ENCODE results near the gene PECR.
A peak's percentile ranks its signal among the peaks of the same experiment; 100 is the strongest.

PECR gene

GRCh38 chr2:216114382-216114713 lies 32.7 kb upstream of the PECR start:
- Histone ChIP-seq H3K4me3 (ENCODE audit: extremely low read depth, insufficient read depth, low read length, poor library complexity, severe bottlenecking) (no peak overlapping the region), H3K4me1 (ENCODE audit: control insufficient read depth, insufficient read depth, low read length, poor library complexity, severe bottlenecking) (peaks cover 18% of the 10 kb centered on the region), H3K36me3 (ENCODE audit: control insufficient read depth, insufficient read depth, low read length) (peaks cover 81% of the 10 kb centered on the region), H3K27ac (ENCODE audit: low read depth, low read length, severe bottlenecking) (no peak overlapping the region), H3K9me3 (ENCODE audit: control insufficient read depth, low read length) (no peaks in the 10 kb centered on the region)
- 36 to 50% methylated on average over 4 of the region's 4 CpGs for WGBS, 2 experiments (ENCODE audit: insufficient coverage in 2 of 2)

- Histone ChIP-seq H3K4me3 (ENCODE audit: extremely low read depth, insufficient read depth, low read length, poor library complexity, severe bottlenecking) (no peak overlapping the region), H3K27ac (ENCODE audit: low read depth, low read length, severe bottlenecking) (no peak overlapping the region), H3K4me1 (ENCODE audit: control insufficient read depth, insufficient read depth, low read length, poor library complexity, severe bottlenecking) (peaks cover 18% of the 10 kb centered on the region), H3K36me3 (ENCODE audit: control insufficient read depth, insufficient read depth, low read length) (peaks cover 73% of the 10 kb centered on the region), H3K9me3 (ENCODE audit: control insufficient read depth, low read length) (no peaks in the 10 kb centered on the region)
- WGBS, 2 experiments (ENCODE audit: insufficient coverage in 2 of 2): 91 to 93% methylated on average over 2 to 3 of the region's 3 CpGs
Measured at GRCh38 chr2:216113572-216113971, 32.0 kb upstream of the PECR start.

GRCh38 chr2:216112926-216113325 lies 31.3 kb upstream of the PECR start:
- WGBS, 2 experiments (ENCODE audit: insufficient coverage in 2 of 2): 94 to 100% methylated on average over 2 to 3 of the region's 4 CpGs
- Histone ChIP-seq H3K36me3 (ENCODE audit: control insufficient read depth, insufficient read depth, low read length) (peaks cover 67% of the 10 kb centered on the region), H3K27ac (ENCODE audit: low read depth, low read length, severe bottlenecking) (no peak overlapping the region), H3K9me3 (ENCODE audit: control insufficient read depth, low read length) (no peaks in the 10 kb centered on the region), H3K4me3 (ENCODE audit: extremely low read depth, insufficient read depth, low read length, poor library complexity, severe bottlenecking) (no peak overlapping the region), H3K4me1 (ENCODE audit: control insufficient read depth, insufficient read depth, low read length, poor library complexity, severe bottlenecking) (peaks cover 21% of the 10 kb centered on the region)

GRCh38 chr2:216111122-216111521 lies 29.5 kb upstream of the PECR start:
- Histone ChIP-seq H3K27ac (ENCODE audit: low read depth, low read length, severe bottlenecking) (peak overlapping the region; percentile 6), H3K36me3 (ENCODE audit: control insufficient read depth, insufficient read depth, low read length) (peaks cover 49% of the 10 kb centered on the region), H3K4me3 (ENCODE audit: extremely low read depth, insufficient read depth, low read length, poor library complexity, severe bottlenecking) (peak overlapping the region; percentile 94), H3K4me1 (ENCODE audit: control insufficient read depth, insufficient read depth, low read length, poor library complexity, severe bottlenecking) (peaks cover 14% of the 10 kb centered on the region), H3K9me3 (ENCODE audit: control insufficient read depth, low read length) (no peaks in the 10 kb centered on the region)
- WGBS, 2 experiments (ENCODE audit: insufficient coverage in 2 of 2): 90 to 98% methylated on average over 5 of the region's 7 CpGs

- H3K4me3 ChIP-seq (ENCODE audit: extremely low read depth, insufficient read depth, low read length, poor library complexity, severe bottlenecking): peak overlapping the region; percentile 94
- peak overlapping the region; percentile 6 for H3K27ac ChIP-seq (ENCODE audit: low read depth, low read length, severe bottlenecking)
- peaks cover 14% of the 10 kb centered on the region for H3K4me1 ChIP-seq (ENCODE audit: control insufficient read depth, insufficient read depth, low read length, poor library complexity, severe bottlenecking)
- H3K36me3 ChIP-seq (ENCODE audit: control insufficient read depth, insufficient read depth, low read length): peaks cover 45% of the 10 kb centered on the region
- H3K9me3 ChIP-seq (ENCODE audit: control insufficient read depth, low read length): no peaks in the 10 kb centered on the region
- WGBS, 2 experiments (ENCODE audit: insufficient coverage in 2 of 2): no CpG with 5 or more reads among the region's 1 CpG
Measured at GRCh38 chr2:216110620-216111019, 29.0 kb upstream of the PECR start.

GRCh38 chr2:216109962-216110614 lies 28.5 kb upstream of the PECR start:
- Histone ChIP-seq H3K27ac (ENCODE audit: low read depth, low read length, severe bottlenecking) (peak overlapping the region; percentile 82), H3K4me1 (ENCODE audit: control insufficient read depth, insufficient read depth, low read length, poor library complexity, severe bottlenecking) (peaks cover 14% of the 10 kb centered on the region), H3K9me3 (ENCODE audit: control insufficient read depth, low read length) (no peaks in the 10 kb centered on the region), H3K36me3 (ENCODE audit: control insufficient read depth, insufficient read depth, low read length) (peaks cover 42% of the 10 kb centered on the region), H3K4me3 (ENCODE audit: extremely low read depth, insufficient read depth, low read length, poor library complexity, severe bottlenecking) (peak overlapping the region; percentile 94)
- WGBS, 2 experiments (ENCODE audit: insufficient coverage in 2 of 2): 0 to 26% methylated on average over 2 to 4 of the region's 10 CpGs

- 0 to 1% methylated on average over 39 to 46 of the region's 57 CpGs for WGBS, 2 experiments (ENCODE audit: insufficient coverage in 2 of 2)
- peak within 1 kb of the TSS; percentile 82 for H3K27ac ChIP-seq (ENCODE audit: low read depth, low read length, severe bottlenecking)
- peak within 1 kb of the TSS; percentile 94 for H3K4me3 ChIP-seq (ENCODE audit: extremely low read depth, insufficient read depth, low read length, poor library complexity, severe bottlenecking)
- H3K9me3 ChIP-seq (ENCODE audit: control insufficient read depth, low read length): no peaks in the 10 kb centered on the region
- peaks cover 38% of the 10 kb centered on the region for H3K36me3 ChIP-seq (ENCODE audit: control insufficient read depth, insufficient read depth, low read length)
- H3K4me1 ChIP-seq (ENCODE audit: control insufficient read depth, insufficient read depth, low read length, poor library complexity, severe bottlenecking): peaks cover 14% of the 10 kb centered on the region
Measured at GRCh38 chr2:216108967-216109921, 27.6 kb upstream of the PECR start, which contains the start of gene XRCC5. XRCC5 (plus strand) TSS chr2:216109348; CDS start chr2:216109437, 89 bp downstream.

- peaks cover 14% of the 10 kb centered on the region for H3K4me1 ChIP-seq (ENCODE audit: control insufficient read depth, insufficient read depth, low read length, poor library complexity, severe bottlenecking)
- no peaks in the 10 kb centered on the region for H3K9me3 ChIP-seq (ENCODE audit: control insufficient read depth, low read length)
- H3K36me3 ChIP-seq (ENCODE audit: control insufficient read depth, insufficient read depth, low read length): peaks cover 30% of the 10 kb centered on the region
- H3K4me3 ChIP-seq (ENCODE audit: extremely low read depth, insufficient read depth, low read length, poor library complexity, severe bottlenecking): peak overlapping the region; percentile 94
- 63 to 70% methylated on average over 4 of the region's 6 CpGs for WGBS, 2 experiments (ENCODE audit: insufficient coverage in 2 of 2)
- peak overlapping the region; percentile 44 for H3K27ac ChIP-seq (ENCODE audit: low read depth, low read length, severe bottlenecking)
Measured at GRCh38 chr2:216108310-216108966, 26.8 kb upstream of the PECR start.

- 31 to 38% methylated on average over 6 of the region's 13 CpGs for WGBS, 2 experiments (ENCODE audit: insufficient coverage in 2 of 2)
- H3K4me1 ChIP-seq (ENCODE audit: control insufficient read depth, insufficient read depth, low read length, poor library complexity, severe bottlenecking): peaks cover 14% of the 10 kb centered on the region
- H3K27ac ChIP-seq (ENCODE audit: low read depth, low read length, severe bottlenecking): peak overlapping the region; percentile 38
- H3K9me3 ChIP-seq (ENCODE audit: control insufficient read depth, low read length): no peaks in the 10 kb centered on the region
- no peak overlapping the region for H3K4me3 ChIP-seq (ENCODE audit: extremely low read depth, insufficient read depth, low read length, poor library complexity, severe bottlenecking)
- H3K36me3 ChIP-seq (ENCODE audit: control insufficient read depth, insufficient read depth, low read length): peaks cover 25% of the 10 kb centered on the region
Measured at GRCh38 chr2:216107760-216108159, 26.2 kb upstream of the PECR start.

- WGBS, 2 experiments (ENCODE audit: insufficient coverage in 2 of 2): 95 to 100% methylated on average over 1 to 4 of the region's 8 CpGs
- Histone ChIP-seq H3K36me3 (ENCODE audit: control insufficient read depth, insufficient read depth, low read length) (peaks cover 21% of the 10 kb centered on the region), H3K27ac (ENCODE audit: low read depth, low read length, severe bottlenecking) (no peak overlapping the region), H3K4me1 (ENCODE audit: control insufficient read depth, insufficient read depth, low read length, poor library complexity, severe bottlenecking) (peaks cover 14% of the 10 kb centered on the region), H3K4me3 (ENCODE audit: extremely low read depth, insufficient read depth, low read length, poor library complexity, severe bottlenecking) (no peak overlapping the region), H3K9me3 (ENCODE audit: control insufficient read depth, low read length) (no peaks in the 10 kb centered on the region)
Measured at GRCh38 chr2:216107320-216107719, 25.7 kb upstream of the PECR start.
